DOHH2 (cell line): ENCODE measurements around the gene PWP1.

Source experiments
- CTCF ChIP-seq: fragments of 200-600 bp; sonication (generic); IDR thresholded peaks from one replicate; pipeline ENCODE4 v1.5.1; 2014; ENCODE audit warnings: antibody characterized with exemption, mild to moderate bottlenecking, low read depth, low read length; ENCODE audit not compliant: poor library complexity, severe bottlenecking
- EZH2phosphoT487 ChIP-seq: fragments of 200-600 bp; sonication (generic); IDR thresholded peaks from 2 replicates; pipeline ENCODE4 v1.6.1; 2017; ENCODE audit warnings: borderline replicate concordance, mild to moderate bottlenecking, antibody characterized with exemption, low read length, moderate library complexity, mixed read lengths

- TF ChIP-seq CTCF (no peak), EZH2phosphoT487 (no peak)
Observed at GRCh38 chr12:107684990-107685359, 624 bp upstream of the PWP1 start.
